SK-N-DZ (cell line): ENCODE measurements around the gene CNN1.

ENCODE experiments used
- DNase-seq: peaks from one replicate; pipeline ENCODE4 v3.0.0-alpha.2; 2015; ENCODE audit warnings: low spot score

CNN1 gene

GRCh38 chr19:11534538-11534937 lies 4.1 kb upstream of the CNN1 start:
- no peak for DNase-seq

DNA sequence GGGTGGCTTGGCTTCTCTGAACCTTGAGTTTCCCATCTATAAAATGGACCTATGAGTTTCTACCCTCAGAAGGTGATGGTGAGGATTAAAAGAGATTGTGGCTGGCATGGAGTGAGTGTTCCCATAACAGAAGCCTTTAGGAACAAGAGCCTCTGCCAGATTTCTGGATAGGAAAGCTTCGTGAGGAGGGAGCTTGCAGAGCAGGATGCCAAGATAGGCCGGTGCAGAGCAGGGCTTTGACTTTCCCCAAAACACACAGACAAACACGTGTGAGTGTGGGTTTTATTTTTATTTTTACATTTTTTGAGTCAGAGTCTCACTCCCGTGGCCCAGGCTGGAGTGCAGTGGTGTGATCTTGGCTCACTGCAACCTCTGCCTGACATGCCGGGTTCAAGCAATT lies 3.7 kb upstream of the CNN1 start:
- DNase-seq: no peak

GRCh38 chr19:11535792-11536595 lies 2.7 kb upstream of the CNN1 start:
- peak; percentile 83 for DNase-seq

DNA sequence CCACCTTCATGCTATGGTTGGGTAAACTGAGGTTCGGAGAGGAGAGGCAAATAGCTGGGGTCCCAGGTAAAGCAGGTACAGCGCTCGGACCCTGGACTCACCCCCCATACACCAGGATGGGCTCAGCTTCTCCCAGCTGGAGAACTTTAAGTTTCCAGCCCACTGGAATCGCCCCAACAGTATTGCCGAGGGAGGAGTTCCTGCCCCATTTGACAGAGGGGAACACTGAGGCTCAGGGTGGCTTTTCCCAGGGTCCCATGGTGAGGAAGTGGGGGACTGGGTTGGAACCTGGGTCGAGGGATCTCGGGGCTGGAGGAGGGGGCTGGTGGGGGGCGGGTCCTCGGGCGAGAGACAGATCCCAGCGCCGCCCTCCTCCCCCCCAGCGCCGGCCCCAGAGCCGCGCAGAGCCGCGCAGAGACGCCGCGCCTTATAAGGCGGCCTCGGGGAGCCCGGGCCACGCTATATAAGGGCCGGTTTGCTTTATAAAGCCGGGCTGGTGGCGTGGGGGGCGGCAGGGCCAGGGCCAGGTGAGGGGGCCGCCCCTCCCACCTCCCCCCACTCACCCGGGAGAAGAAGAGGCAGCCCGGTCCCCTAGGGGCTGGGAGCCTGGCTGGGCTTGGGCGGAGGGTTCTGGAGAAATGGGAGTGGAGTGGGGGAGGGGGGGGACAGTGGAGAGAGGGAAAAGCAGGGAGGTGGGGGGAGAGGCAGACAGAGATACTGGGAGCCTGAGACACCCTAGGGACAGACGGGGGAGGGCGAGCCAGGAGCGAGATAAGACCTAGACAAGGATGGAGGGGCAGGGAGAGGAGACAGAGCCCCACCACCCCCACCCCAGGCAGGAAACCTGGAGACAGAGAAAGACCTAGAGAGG lies 1.1 kb downstream of the CNN1 start:
- peak; percentile 63 for DNase-seq

- no peak for DNase-seq
Measured at GRCh38 chr19:11540645-11541044, 2.0 kb downstream of the CNN1 start.

DNA sequence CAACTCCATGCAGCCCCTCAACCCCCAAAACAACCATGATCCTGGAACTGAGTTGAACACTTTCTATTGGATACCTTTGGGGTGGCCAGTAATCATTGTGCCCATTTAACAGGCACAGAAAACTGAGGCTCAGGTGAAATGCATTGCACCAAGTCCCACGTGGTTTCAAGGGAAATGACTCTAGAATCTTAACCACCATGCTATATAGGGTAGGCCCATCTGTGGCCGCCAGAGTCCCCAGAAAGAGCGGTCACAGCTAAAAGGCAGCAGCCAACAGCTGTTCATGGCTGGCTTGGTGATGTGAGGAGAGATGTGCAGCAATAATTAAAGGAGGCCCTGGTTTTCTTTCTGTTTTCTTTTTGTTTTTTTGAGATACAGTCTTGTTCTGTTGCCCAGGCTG lies 2.6 kb downstream of the CNN1 start:
- no peak for DNase-seq

DNA sequence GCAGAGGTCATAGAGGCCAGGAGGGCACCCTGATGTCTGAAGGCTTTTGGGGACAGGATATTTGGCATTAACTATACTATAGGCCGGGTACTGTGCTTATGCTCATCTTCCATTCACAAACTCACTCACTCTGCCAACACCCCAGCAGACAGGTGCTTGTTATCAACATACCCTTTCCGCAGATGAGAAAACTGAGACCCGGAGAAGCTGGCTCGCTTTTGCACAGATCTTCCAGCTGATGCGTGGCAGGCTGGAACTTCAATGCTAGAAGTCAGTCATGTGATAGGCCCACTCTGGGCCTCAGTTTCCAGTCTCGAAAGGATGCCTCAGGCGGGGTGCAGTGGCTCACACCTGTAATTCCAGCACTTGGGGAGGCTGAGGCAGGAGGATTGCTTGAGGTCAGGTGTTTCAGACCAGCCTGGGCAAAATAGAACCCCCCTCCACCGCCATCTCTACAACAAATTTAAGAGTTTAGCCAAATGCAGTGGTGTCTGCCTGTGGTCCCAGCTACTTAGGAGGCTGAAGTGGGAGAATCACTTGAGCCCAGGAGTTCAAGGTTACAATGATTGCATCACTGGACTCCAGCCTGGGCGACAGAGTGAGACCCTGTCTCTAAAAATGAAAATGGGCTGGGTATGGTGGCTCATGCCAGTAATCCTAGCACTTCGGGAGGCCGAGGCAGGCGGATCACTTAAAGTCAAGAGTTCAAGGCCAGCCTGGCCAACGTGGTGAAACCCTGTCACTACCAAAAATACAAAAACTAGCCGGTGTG lies 9.5 kb downstream of the CNN1 start:
- no peak for DNase-seq

- DNase-seq: no peak
Measured at GRCh38 chr19:11549386-11549953, 10.8 kb downstream of the CNN1 start.

DNA sequence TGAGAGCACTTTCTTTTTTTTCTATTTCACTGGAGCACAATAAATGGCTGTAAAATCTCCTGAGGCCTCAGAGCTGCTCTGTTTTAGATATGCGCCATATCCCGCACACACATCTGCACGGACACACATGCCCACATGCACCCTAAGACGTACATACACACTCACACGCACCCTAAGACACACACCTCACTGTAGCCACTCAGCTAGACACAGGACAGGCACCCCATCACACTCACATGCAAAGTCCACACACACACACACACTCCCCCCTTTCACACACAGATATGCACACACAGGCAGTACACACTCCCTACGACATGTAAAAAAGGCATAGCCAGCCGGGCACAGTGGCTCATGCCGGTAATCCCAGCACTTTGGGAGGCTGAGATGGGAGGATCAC lies 11.6 kb downstream of the CNN1 start:
- DNase-seq: no peak

DNA sequence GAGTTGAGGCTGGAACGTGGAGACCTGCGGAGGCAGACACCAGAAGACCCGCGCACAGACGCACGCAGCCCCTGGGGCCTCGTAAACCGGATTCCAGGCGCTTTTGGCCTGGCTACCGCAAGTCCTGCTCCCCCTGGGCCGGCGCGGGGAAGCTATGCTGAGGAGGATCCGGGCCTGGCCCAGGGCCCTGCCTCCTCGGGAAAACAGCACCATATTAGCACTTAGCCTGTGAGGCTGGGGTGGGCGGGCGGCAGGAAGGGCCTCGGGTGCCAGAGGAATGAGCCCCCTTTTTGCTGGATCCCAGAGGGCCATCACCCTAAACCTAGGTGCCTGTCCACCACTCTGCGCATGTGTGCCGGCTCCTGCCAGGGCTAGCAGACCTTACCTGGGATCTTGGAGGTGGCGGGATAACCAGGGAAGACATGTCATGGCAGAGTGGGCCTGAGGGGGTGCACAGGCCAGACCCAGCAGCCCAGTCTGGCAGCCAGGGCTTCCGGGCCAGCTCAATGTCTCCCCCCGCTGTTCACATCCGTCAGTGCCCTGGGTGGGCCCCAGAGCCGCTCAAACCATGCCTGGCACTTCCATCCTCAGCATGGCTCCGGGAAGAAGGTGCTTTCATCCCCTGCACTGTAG lies 13.1 kb downstream of the CNN1 start:
- no peak for DNase-seq

DNA sequence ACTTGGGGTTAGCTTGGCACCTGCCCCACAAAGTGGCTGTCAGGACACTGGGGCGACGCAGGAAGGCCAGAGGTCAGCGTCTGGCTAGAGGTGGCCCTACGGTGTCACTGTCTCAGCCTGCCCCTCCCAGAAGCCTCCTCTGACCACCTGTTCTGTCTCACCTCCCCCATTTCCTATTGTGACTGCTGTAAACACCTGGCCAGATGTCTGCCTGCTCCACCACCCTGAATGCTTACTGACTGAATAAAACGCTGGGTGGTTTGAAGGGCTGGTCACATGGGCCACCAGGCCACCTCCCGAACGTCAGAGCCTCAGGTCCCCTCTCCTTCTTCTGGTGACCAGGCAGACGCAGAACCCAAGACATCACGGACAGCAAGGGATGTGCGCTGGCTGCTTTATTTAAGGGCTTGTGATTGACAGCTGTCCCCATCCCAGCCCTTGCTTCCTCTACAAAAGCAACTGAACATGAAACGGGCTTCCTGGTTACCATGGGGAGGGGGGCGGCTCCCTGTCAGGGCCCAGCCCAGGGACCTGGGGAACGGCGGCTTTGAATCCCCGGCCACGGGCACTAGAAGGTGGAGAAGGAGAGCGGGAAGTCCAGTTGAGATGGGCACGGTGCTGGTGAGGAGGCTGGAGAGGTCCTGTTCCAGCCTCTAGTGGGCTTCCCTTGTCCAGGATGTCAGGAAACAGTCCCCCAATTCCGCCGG lies 14.2 kb downstream of the CNN1 start:
- DNase-seq: no peak

GRCh38 chr19:11554160-11554559 lies 15.5 kb downstream of the CNN1 start:
- DNase-seq: no peak

- no peak for DNase-seq
Measured at GRCh38 chr19:11555246-11555645, 16.6 kb downstream of the CNN1 start.

GRCh38 chr19:11556634-11557420 lies 18.2 kb downstream of the CNN1 start:
- no peak for DNase-seq

- DNase-seq: peak; percentile 97
Measured at GRCh38 chr19:11558881-11559828, 20.5 kb downstream of the CNN1 start, which contains the start of gene ELOF1. TSS of gene ELOF1 (minus strand) at chr19:11559230. CDS start at chr19:11554347, 4,883 bp downstream.

- peak; percentile 85 for DNase-seq
Measured at GRCh38 chr19:11560404-11561051, 21.9 kb downstream of the CNN1 start.

DNA sequence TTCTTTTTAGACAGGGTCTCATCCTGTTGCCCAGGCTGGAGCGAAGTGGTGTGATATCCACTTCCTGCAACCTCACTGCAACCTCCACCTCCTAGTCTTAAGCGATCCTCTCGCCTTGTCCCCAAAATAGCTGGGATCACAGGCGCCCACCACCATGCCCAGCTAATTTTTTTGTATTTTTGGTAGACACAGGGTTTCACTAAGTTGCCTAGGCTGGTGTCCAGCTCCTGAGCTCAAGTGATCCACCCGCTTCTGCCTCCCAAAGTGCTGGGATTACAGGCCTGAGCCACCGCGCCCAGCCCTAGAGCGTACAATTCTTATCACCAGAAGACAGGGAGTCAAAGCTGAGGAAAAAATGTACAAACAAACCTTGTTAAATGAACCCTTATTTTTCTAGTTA lies 24.9 kb downstream of the CNN1 start:
- no peak for DNase-seq
